GM19193 (cell line): ENCODE results near the gene KIF22.

Experiments
- POLR2A ChIP-seq: IDR thresholded peaks from 4 replicates; pipeline ENCODE4 v1.6.1; 2011; ENCODE audit not compliant: insufficient read depth, insufficient read length; ENCODE audit errors: extremely low read depth

The KIF22 gene

GRCh38 chr16:29820271-29820701 is 29.7 kb downstream of the KIF22 start, which contains the start of gene MVP:
Gene MVP, plus strand, starts transcription at chr16:29820462. Its CDS starts 10,088 bp downstream, at chr16:29830550.
- TF ChIP-seq POLR2A: peak; percentile 66

GRCh38 chr16:29820730-29821642 is 30.4 kb downstream of the KIF22 start:
- TF ChIP-seq POLR2A: peak; percentile 82

DNA sequence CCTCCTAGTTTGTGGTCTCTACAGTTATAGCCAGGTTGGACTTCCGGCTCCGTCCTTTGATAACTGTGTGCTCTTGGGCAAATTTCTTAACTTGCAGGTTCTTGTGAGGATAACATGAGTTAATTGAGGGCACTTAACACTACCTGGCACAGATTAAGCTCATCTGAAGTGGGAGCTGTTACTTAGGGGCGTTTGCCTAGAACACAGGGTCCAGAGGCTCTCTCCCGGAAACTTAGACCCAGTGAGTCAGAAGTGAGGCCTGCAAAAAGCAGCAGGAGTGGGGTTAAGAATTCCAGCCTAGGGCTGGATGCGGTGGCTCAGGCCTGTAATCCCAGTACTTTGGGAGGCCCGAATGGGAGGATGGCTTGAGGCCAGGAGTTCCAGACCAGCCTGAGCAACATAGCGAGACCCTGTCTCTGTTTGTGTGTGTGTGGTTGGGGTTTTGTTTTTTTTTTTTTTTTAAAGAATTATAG is 31.1 kb downstream of the KIF22 start:
- TF ChIP-seq POLR2A: no peak

DNA sequence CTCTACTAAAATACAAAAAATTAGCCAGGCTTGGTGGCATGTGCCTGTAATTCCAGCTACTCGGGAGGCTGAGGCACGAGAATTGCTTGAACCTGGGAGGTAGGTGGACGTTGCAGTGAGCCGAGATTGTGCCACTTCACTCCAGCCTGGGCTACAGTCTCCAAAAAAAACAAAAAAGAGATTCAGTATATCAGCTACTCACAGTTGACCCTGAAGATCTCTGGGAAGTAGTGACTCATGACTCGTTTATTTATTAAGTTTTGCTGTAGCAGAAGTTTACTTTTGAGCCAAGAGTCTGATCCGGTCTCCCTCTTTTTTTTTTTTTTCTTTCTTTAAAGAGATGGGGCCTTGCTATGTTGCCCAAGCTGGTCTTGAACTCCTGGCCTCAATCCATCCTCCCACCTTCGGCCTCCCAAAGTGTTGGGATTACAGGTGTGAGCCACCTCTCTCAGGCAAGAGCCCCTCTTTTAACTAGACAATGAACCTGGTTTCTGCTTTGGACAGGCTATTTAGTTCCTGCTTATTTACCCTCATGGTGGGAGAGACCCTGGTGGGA is 34.1 kb downstream of the KIF22 start:
- no peak for TF ChIP-seq POLR2A

GRCh38 chr16:29825145-29826044 is 34.8 kb downstream of the KIF22 start:
- TF ChIP-seq POLR2A: no peak

- no peak for TF ChIP-seq POLR2A
Measured at GRCh38 chr16:29826342-29826695, 35.8 kb downstream of the KIF22 start.

- no peak for TF ChIP-seq POLR2A
Measured at GRCh38 chr16:29830774-29831173, 40.2 kb downstream of the KIF22 start.

DNA sequence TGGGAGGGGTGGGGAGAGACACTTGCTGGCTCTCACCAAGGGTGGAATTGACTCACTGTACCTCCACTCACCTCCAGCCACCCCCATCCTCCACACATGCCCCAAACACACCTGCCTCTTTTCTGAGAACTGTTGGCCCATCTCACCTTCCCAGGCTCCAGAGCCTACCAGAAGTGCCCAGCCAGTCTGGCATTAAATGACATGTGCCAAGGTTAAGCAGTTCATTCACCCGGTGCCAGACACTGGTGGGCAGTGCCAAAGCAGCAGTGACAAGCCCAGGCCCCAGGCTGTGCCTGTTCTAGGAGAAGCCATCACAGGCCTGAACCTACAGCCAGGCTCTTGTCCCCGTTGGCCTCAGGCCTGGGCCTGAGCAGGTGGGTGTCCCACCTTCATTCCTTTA is 40.9 kb downstream of the KIF22 start:
- TF ChIP-seq POLR2A: no peak

- TF ChIP-seq POLR2A: no peak
Measured at GRCh38 chr16:29834079-29834478, 43.5 kb downstream of the KIF22 start.

GRCh38 chr16:29835926-29836325 is 45.4 kb downstream of the KIF22 start:
- no peak for TF ChIP-seq POLR2A

GRCh38 chr16:29836623-29837022 is 46.1 kb downstream of the KIF22 start:
- no peak for TF ChIP-seq POLR2A

DNA sequence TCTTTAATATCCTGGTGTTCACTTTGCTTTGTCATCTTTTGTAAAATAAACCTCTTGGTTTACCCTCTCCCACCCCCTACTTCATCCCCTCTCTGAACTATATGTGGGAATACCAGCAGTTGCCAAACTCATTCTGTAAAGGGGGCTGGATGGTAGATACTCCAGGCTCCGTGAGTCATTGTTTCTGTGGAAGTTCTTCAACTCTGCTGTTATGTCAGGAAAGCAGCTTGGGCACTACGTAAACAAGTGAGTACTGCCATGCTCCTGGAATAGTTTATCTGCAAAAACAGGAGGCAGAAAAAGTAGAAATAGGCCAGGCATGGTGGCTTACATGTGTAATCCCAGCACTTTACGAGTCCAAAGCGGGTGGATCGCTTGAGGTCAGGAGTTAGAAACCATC is 47.3 kb downstream of the KIF22 start:
- TF ChIP-seq POLR2A: no peak

DNA sequence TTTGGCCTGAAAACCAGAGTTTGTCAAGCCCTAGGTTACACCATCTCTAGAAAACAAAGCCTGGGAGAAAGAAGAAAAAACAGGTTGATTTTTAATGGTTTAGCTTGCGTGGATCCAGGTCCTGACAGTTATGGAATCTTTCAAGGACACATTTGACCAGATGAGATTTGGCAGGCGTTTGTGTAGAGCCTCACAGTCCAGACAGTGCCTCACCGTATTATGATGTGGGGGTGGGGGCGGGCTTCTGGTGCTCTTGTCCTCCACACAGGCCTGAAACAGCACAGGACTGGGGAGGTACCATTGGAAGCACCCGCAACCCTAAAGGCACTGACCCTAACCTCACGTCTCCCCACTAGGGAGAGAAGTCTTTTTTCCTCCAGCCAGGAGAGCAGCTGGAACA is 49.3 kb downstream of the KIF22 start:
- TF ChIP-seq POLR2A: no peak

DNA sequence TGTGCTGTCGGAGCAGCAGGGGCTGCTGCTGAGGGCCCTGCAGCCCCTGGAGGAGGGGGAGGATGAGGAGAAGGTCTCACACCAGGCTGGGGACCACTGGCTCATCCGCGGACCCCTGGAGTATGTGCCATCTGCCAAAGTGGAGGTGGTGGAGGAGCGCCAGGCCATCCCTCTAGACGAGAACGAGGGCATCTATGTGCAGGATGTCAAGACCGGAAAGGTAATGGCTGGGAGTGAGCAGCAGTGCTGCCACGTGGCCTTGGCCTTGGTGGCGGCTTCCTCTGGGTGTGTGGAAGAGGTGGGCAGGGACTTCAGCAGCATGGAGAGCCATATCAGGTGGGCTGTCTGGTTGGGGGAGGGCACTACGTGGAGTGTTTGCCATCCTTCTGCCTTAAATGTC is 49.7 kb downstream of the KIF22 start:
- no peak for TF ChIP-seq POLR2A

- no peak for TF ChIP-seq POLR2A
Measured at GRCh38 chr16:29841631-29842030, 51.1 kb downstream of the KIF22 start.
